SK-N-SH treated with all-trans-retinoic acid at 6 μM for 48 hours (cell line): ENCODE measurements around the gene TCEA3.

Source experiments
- CREB5 ChIP-seq: fragments of 250-450 bp; sonication (Bioruptor Pico); IDR thresholded peaks from 2 replicates; pipeline ENCODE4 v1.5.1; 2020; ENCODE audit warnings: low read depth, mild to moderate bottlenecking, moderate library complexity
- ESRRG ChIP-seq: fragments of 250-450 bp; sonication (Bioruptor Pico); IDR thresholded peaks from 2 replicates; pipeline ENCODE4 v1.6.1; 2021; ENCODE audit warnings: mild to moderate bottlenecking
- PATZ1 ChIP-seq: fragments of 250-450 bp; sonication (Bioruptor Pico); IDR thresholded peaks from 2 replicates; pipeline ENCODE4 v1.8.0; 2020; ENCODE audit warnings: mild to moderate bottlenecking, moderate library complexity, borderline replicate concordance
- PPARA ChIP-seq: fragments of 250-450 bp; sonication (Bioruptor Pico); IDR thresholded peaks from 2 replicates; pipeline ENCODE4 v1.5.0; 2020; ENCODE audit warnings: mild to moderate bottlenecking, borderline replicate concordance
- ZFP3 ChIP-seq: fragments of 250-450 bp; sonication (Bioruptor Pico); IDR thresholded peaks from 2 replicates; pipeline ENCODE4 v1.5.0; 2020; ENCODE audit warnings: mild to moderate bottlenecking, moderate library complexity
- TF ChIP-seq, protein P1 (sequence below): fragments of 250-450 bp; sonication (Bioruptor Pico); IDR thresholded peaks from 2 replicates; pipeline ENCODE4 v1.5.0; 2020; ENCODE audit warnings: mild to moderate bottlenecking, moderate library complexity

DNA sequence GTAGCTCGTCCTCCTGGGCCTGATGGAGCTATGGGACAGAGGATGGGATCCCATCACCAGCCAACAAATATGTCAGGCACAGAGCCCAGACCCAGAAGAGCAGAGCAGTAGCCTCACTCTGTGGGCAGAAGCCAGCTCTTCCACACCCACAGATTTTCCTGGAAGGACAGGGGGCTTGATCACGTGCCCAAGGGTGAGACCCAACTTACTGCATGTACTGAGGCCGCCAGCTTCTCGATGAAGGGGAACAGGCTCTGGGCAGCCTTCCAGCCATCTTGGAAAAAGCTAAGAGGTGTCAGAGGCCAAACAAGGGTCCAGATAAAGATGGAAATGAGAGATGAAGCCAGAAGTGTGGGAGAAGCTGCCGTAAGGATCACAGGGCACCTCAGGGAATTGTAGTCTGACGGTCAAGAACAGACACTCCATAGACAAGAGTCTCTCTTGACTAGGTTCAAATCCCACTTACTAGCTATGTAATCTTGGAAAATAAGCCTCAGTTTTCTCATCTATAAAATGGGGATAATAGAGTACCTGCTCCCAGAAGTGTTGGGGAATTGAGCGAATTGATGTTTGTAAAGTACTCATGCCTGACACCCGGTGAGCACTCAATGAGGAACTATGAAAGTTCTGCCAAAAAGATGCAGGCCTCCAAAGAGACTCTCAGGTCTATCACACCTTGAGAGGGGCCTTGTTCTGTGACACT lies 17.0 kb upstream of the TCEA3 start:
- TF ChIP-seq CREB5 (CRISPR knock-in tag) (no peak), PPARA (no peak), PATZ1 (no peak), ZFP3 (CRISPR knock-in tag) (no peak), ESRRG (CRISPR knock-in tag) (no peak)
- TF ChIP-seq, protein P1, sequence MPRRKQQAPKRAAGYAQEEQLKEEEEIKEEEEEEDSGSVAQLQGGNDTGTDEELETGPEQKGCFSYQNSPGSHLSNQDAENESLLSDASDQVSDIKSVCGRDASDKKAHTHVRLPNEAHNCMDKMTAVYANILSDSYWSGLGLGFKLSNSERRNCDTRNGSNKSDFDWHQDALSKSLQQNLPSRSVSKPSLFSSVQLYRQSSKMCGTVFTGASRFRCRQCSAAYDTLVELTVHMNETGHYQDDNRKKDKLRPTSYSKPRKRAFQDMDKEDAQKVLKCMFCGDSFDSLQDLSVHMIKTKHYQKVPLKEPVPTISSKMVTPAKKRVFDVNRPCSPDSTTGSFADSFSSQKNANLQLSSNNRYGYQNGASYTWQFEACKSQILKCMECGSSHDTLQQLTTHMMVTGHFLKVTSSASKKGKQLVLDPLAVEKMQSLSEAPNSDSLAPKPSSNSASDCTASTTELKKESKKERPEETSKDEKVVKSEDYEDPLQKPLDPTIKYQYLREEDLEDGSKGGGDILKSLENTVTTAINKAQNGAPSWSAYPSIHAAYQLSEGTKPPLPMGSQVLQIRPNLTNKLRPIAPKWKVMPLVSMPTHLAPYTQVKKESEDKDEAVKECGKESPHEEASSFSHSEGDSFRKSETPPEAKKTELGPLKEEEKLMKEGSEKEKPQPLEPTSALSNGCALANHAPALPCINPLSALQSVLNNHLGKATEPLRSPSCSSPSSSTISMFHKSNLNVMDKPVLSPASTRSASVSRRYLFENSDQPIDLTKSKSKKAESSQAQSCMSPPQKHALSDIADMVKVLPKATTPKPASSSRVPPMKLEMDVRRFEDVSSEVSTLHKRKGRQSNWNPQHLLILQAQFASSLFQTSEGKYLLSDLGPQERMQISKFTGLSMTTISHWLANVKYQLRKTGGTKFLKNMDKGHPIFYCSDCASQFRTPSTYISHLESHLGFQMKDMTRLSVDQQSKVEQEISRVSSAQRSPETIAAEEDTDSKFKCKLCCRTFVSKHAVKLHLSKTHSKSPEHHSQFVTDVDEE (CRISPR knock-in tag): no peak
